Gastroesophageal sphincter (tissue), 4 donors: ENCODE results near the gene GABBR2. TPM values are rescaled to one million over a fixed set of nuclear protein-coding genes. Genes with fewer than 3 reads are reported as not detected.
"Not testable (repeated sequence)": the region's sequence is repeated elsewhere in the genome, so short reads cannot be mapped to it uniquely, and the experiment has no call there.

Source experiments
- ATAC-seq: fragments of 150-250 bp; one replicate; pipeline ENCODE4 v1.9.1; 2016; ENCODE audit warnings: mild to moderate bottlenecking, moderate library complexity
- H3K27ac ChIP-seq, 4 donors: fragments of 200-600 bp; sonication (generic) in 3 of 4; 1 replicate in 3 of 4; 2 replicates in 1 of 4; pipeline ENCODE4 v1.5.1; 2016 to 2019
- H3K27me3 ChIP-seq: fragments of 200-600 bp; sonication (generic); one replicate; pipeline ENCODE4 v1.5.1; 2019
- H3K36me3 ChIP-seq, 2 donors: fragments of 200-600 bp; sonication (generic); one replicate each; pipeline ENCODE4 v1.5.1; 2019; ENCODE audit warnings: control low read depth in 1 of 2
- H3K4me1 ChIP-seq, 3 donors: fragments of 200-600 bp; sonication (generic); 1 replicate in 2 of 3; 2 replicates in 1 of 3; pipeline ENCODE4 v1.5.1; 2016 to 2019; ENCODE audit warnings: control low read depth in 2 of 3
- H3K4me3 ChIP-seq, 2 donors: fragments of 200-600 bp; sonication (generic); one replicate each; pipeline ENCODE4 v1.5.1; 2019; ENCODE audit warnings: mild to moderate bottlenecking in 1 of 2, moderate library complexity in 1 of 2
- H3K9me3 ChIP-seq, 3 donors: fragments of 200-600 bp; sonication (generic); one replicate each; pipeline ENCODE4 v1.5.1; 2017 to 2019; ENCODE audit warnings: control low read depth in 2 of 3
- EP300 ChIP-seq: sonication (generic); formaldehyde crosslinking; IDR thresholded peaks from one replicate; pipeline ENCODE4 v1.6.1; 2017; ENCODE audit warnings: antibody characterized with exemption, mild to moderate bottlenecking
- POLR2A ChIP-seq, 2 donors: fragments of 450-650 bp; IDR thresholded peaks; one replicate each; pipeline ENCODE4 v1.6.1; 2017; ENCODE audit warnings: antibody characterized with exemption in 2 of 2, mild to moderate bottlenecking in 2 of 2, moderate library complexity in 1 of 2
- POLR2AphosphoS5 ChIP-seq: sonication (generic); formaldehyde crosslinking; IDR thresholded peaks from one replicate; pipeline ENCODE4 v1.6.1; 2017; ENCODE audit warnings: antibody characterized with exemption
- WGBS, 2 donors: methylation state at CpG; one replicate each; pipeline ENCODE4 v1.1.5; 2018; ENCODE audit warnings: low coverage in 1 of 2; 5-methylcytosine and 5-hydroxymethylcytosine counted together
- total RNA-seq, 4 donors: library from RNA; depleted of rRNA; stranded (reverse); fragments of >200 nt; gene quantifications; one replicate each; pipeline ENCODE4 v1.1.0, GENCODE V29; 2016
- TF ChIP-seq, protein P1 (sequence below), 4 experiments: fragments of 200-600 bp in 2 of 4; fragments of 450-650 bp in 2 of 4; sonication (generic) in 1 of 4; IDR thresholded peaks; one replicate each; pipeline ENCODE4 v1.5.1; 2017 to 2019; ENCODE audit warnings: antibody characterized with exemption in 4 of 4, mild to moderate bottlenecking in 2 of 4, moderate library complexity in 2 of 4

GABBR2 gene
- total RNA-seq, 4 donors from 2014 or later = 0.04 to 0.25 TPM; not detected in 2

DNA sequence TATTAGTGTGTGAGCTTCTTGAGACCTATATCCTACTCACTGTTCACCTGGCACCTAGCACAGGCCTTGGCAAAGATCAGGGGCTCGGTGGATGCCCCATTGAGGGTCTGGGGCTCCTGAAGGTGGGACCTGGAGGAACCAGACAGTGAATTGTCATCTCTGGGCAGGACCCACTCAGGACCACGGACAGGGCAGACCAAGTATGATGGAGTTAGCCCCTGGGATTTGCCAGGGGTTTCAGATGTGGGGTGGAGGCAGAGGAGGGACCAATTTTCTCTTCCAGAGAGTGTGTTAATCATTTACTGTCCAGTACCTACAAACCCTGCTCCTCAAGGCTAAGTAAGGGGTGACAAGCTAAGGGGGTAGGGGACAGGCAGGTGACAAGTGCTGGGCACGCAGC lies 424.0 kb downstream of the GABBR2 start:
- Histone ChIP-seq H3K9me3 (no peaks in the 10 kb centered on the region), H3K36me3 (no peaks in the 10 kb centered on the region), H3K27ac (no peak overlapping the region), H3K4me3 (no peak overlapping the region), H3K4me1 (no peaks in the 10 kb centered on the region), H3K27me3 (peaks cover 38% of the 10 kb centered on the region)
- 67% methylated on average over 3 of the region's 3 CpGs; no CpG with 5 or more reads in 1 of the 2 donors for WGBS, 2 donors
- ATAC-seq = no peak
- TF ChIP-seq EP300 (no peak), POLR2AphosphoS5 (no peak), POLR2A (IDR thresholded peaks at IDR 0.05) (no peak)
- TF ChIP-seq, protein P1, sequence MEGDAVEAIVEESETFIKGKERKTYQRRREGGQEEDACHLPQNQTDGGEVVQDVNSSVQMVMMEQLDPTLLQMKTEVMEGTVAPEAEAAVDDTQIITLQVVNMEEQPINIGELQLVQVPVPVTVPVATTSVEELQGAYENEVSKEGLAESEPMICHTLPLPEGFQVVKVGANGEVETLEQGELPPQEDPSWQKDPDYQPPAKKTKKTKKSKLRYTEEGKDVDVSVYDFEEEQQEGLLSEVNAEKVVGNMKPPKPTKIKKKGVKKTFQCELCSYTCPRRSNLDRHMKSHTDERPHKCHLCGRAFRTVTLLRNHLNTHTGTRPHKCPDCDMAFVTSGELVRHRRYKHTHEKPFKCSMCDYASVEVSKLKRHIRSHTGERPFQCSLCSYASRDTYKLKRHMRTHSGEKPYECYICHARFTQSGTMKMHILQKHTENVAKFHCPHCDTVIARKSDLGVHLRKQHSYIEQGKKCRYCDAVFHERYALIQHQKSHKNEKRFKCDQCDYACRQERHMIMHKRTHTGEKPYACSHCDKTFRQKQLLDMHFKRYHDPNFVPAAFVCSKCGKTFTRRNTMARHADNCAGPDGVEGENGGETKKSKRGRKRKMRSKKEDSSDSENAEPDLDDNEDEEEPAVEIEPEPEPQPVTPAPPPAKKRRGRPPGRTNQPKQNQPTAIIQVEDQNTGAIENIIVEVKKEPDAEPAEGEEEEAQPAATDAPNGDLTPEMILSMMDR (IDR thresholded peaks at IDR 0.05) = no peak

DNA sequence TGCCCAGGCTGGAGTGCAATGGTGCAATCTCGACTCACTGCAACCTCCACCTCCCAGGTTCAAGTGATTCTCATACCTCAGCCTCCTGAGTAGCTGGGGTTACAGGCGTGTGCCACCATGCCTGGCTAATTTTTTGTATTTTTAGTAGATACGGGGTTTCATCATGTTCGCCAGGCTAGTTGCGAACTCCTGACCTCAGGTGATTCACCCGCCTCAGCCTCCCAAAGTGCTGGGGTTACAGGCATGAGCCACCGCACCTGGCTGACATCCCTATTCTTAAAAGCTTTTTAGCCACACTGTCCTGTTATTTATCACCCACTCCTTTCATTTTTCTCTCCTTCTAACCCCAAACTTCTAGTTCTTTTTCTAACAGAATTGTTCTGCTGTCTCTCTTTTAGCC lies 425.6 kb downstream of the GABBR2 start:
- not testable (repeated sequence) for H3K36me3 ChIP-seq, H3K4me1 ChIP-seq, H3K27ac ChIP-seq, H3K4me3 ChIP-seq, H3K9me3 ChIP-seq, ATAC-seq
- 74 to 100% methylated on average over 1 to 7 of the region's 7 CpGs for WGBS, 2 donors
- peaks cover 54% of the 10 kb centered on the region for H3K27me3 ChIP-seq

DNA sequence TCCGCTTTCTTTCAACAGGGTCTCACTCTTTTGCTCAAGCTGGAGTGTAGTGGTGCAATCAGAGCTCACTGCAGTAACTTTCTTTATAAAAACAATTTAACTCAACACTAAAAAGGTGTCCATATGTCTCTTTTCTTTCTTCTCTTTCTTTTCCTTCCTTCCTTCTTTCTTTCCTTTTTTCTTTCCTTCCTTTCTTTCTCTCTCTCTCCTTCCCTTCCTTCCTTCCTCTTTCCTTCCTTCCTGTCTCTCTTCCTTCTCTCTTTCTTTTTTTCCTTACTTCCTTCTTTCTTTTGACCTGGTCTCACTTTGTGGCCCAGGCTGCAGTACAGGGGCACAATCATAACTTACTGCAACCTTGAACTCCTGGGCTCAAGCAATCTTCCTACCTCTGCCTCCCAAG lies 427.5 kb downstream of the GABBR2 start:
- H3K4me3 ChIP-seq = no peak overlapping the region
- TF ChIP-seq POLR2A (IDR thresholded peaks at IDR 0.05) (no peak), EP300 (no peak), POLR2AphosphoS5 (no peak)
- TF ChIP-seq, protein P1 (IDR thresholded peaks at IDR 0.05) = no peak
- no peak overlapping the region for H3K27ac ChIP-seq
- peaks cover 61% of the 10 kb centered on the region for H3K27me3 ChIP-seq
- no peaks in the 10 kb centered on the region for H3K4me1 ChIP-seq
- no peaks in the 10 kb centered on the region for H3K36me3 ChIP-seq
- H3K9me3 ChIP-seq = no peaks in the 10 kb centered on the region
- no peak for ATAC-seq
- WGBS, 2 donors = 63 to 94% methylated on average over 1 of the region's 1 CpG

DNA sequence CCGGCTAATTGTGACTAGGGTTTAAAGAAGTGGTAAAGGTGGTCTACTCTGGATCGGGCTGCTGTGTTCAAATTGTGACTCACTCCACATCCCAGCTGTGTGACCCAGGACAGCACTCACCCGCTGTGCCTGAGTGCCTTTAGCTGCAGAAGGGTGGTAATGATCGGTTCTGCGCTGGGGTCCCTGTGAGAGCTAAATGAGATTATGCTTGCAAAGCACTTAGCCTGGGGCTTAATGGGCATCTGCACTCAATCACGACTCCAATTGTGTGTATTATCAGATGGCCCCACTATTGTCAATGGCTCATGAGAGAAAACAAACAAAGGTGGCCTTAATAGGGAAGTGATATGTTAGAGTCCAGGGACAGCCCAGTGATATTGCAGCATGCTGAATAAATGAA lies 428.2 kb downstream of the GABBR2 start:
- Histone ChIP-seq H3K9me3 (no peaks in the 10 kb centered on the region), H3K27me3 (peaks cover 58% of the 10 kb centered on the region), H3K4me3 (no peak overlapping the region), H3K27ac (no peak overlapping the region), H3K4me1 (no peaks in the 10 kb centered on the region), H3K36me3 (no peaks in the 10 kb centered on the region)
- TF ChIP-seq POLR2AphosphoS5 (no peak), EP300 (no peak), POLR2A (IDR thresholded peaks at IDR 0.05) (no peak)
- TF ChIP-seq, protein P1 (IDR thresholded peaks at IDR 0.05) = no peak
- ATAC-seq = no peak
- WGBS, 2 donors = 48 to 73% methylated on average over 3 to 6 of the region's 6 CpGs

DNA sequence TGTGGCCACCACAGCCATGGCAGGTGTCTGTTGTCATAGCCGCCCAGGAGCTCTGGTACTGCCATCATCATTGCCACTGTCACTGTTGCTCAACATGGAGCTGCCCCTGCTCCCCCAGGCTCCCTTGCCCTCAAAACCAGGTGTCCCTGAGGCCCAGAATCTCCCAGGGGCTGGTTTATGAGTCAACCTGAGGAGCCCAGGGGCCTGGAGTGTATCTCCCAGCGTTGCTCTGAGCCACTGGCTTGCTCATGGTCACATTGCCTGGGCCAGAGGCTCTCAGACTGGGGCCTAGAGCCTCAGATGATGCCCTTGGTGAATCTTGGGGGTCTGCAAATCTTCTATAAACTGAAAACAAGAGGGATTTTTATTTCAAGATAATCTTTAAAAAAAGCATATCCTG lies 428.6 kb downstream of the GABBR2 start:
- H3K9me3 ChIP-seq = no peaks in the 10 kb centered on the region
- peaks cover 54% of the 10 kb centered on the region for H3K27me3 ChIP-seq
- H3K4me3 ChIP-seq = no peak overlapping the region
- WGBS, 2 donors = no CpG with 5 or more reads among the region's 2 CpGs
- no peak overlapping the region for H3K27ac ChIP-seq
- H3K36me3 ChIP-seq = no peaks in the 10 kb centered on the region
- no peak for ATAC-seq
- H3K4me1 ChIP-seq = no peaks in the 10 kb centered on the region
- TF ChIP-seq, protein P1 (IDR thresholded peaks at IDR 0.05) = no peak
- TF ChIP-seq EP300 = no peak
- no peak for TF ChIP-seq POLR2A (IDR thresholded peaks at IDR 0.05)
- TF ChIP-seq POLR2AphosphoS5 = no peak
